Left cardiac atrium (tissue), 4 donors: ENCODE results near the gene CCDC197. TPM values are rescaled to one million over a fixed set of nuclear protein-coding genes. Genes with fewer than 3 reads are reported as not detected.

Source experiments
- ATAC-seq, 2 donors: fragments of 200-7000 bp; cut with Tn5 transposase; one replicate each; pipeline ENCODE4 v1.9.1; 2020; ENCODE audit warnings: mild to moderate bottlenecking in 2 of 2, moderate library complexity in 2 of 2
- DNase-seq: peaks from one replicate; pipeline ENCODE4 v3.0.0-alpha.2; 2020
- intact Hi-C, 2 donors: fragments of 100-400 bp; cut with DNase I; formaldehyde crosslinking; loops; one replicate each; pipeline versions ENCODE4 v1.14.1 to v1.15.1; 2022 to 2023
- total RNA-seq, 2 donors: library from RNA; stranded (reverse); fragmentation: NEBNext Ultra II Directional; extraction: Animal tissue kit (Norgen Biotek cat#: 25700); gene quantifications; one replicate each; pipeline ENCODE4 v1.2.1, GENCODE V29; 2021
- donor health status: DM: no; HTN: yes; CAD: no.
- donor health status: DM: no; HTN: yes; CAD: no; lungs with severe emphysema.
- donor health status: DM: yes; HTN: yes; CAD: no.
- donor health status: Dilated cardiomyopathy.

Gene CCDC197
- total RNA-seq, 2 donors from 2014 or later = not detected

GRCh38 chr14:93975791-93976476 lies 21.2 kb upstream of the CCDC197 start:
- DNase-seq (no peak), ATAC-seq (peak; percentile 35 to 53)
- intact Hi-C loops = no loop called here

DNA sequence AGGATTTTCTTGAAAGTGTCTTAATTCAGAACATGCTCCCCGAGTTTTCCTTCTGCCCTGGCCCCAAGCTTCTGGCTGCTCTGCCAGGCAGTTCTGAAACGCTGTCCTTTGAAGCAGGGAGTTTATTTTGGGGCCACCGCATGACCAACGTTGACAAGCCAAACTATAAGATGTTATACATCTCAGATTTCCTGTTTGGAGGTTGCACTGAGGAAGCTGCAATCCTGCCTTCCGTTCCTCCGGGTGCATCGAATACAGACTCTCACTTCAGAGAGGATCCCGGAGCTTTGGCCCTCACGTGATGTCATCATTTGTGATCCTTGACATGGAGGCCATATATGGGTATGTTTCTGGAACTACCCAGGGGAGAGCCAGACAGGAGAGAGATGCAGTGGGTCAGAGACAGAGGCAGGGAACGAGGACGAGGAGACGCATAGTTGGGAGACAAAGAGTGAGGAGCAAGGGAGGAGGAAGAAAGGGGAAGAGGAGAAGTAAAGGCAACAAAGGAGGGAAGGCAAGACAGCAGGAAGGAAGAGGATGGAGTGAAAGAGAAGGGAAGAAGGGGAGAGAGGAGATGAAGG lies 20.5 kb upstream of the CCDC197 start, which contains the start of gene ASB2:
Gene ASB2 (minus strand): TSS at position 94 of the 581 bp plus-strand sequence. CDS start 12,031 bp downstream, outside the sequence.
- DNase-seq (no peak), ATAC-seq (peak; percentile 48 to 55)
- intact Hi-C loops = no loop called here

DNA sequence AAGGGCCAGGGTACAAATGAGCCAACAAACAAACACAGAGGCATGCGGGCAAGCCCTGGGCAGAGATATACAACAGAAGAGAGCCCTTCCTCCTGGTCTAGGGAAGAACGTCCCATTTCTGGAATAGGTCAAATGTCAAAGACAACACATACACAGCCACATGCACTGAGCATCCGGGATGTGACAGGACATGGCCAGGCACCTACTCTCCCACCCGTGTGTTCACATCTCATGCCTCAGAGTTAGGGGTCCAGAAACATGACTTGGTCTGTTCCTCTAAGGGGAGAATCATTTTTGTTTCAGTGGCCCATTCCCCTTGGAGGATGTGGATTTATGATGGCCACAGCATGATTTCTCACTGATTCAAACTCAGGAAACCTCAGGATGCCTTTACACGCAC lies 19.9 kb upstream of the CCDC197 start:
- intact Hi-C loops = no loop called here

DNA sequence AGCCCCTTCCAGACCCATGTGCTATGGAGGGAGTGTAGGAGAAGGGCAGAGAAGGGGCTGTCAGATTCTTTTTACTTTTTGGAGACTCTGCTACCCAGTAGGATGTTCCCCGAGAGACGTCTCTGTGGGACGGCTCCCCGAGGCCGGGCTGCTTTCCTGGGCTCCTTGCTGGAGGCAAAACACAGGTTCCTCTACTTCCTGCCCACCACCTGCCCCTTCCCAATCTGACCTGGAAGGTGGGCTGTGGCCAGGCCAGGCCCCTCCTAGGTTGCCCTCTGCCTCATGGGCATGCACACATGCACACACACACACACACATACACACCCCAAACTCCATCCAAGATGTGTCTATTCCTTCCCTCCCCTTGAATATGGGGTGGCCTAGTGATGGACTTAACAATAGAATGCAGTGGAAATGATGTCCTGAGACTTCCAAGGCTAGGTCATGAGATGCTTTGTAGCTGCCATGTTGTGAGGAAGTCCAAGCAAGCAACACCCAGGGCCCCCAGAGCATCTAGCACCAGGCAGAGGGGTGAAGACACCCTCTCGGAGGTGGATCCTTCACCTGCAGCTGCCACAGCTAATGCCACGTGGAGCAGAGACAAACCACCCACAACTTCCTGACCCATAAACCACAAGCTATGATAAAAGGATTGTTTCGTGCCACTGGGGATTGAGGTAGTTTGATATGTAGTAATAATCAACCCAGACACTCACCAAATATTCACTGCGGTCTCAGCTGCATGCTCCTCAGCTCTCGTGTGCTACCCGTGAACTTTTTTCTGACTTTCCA lies 19.1 kb upstream of the CCDC197 start:
- intact Hi-C loops = no loop called here
- no peak for ATAC-seq

More for the DNA sequence above, 19.9 kb upstream of the CCDC197 start:
- ATAC-seq (no peak), DNase-seq (no peak)

DNA sequence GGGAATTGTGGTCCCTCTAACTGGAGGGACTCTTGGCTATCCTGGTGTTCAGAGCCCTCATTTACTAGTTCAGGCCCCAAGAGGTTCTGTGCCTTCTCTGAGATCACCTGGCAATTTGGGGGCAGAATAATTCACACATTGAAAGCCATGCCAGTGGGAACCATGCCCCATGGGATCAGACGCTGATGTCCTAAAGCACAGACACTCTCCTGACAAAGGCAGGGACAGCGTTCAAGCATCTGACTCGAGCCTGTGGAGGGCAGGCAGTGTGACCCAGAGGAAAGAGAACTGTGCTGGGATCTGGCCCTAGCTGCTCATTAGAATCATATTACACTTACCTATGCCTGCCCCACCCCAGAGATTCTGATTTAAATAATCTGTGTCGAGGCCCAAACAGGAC lies 18.4 kb upstream of the CCDC197 start:
- ATAC-seq = no peak
- DNase-seq = no peak
- intact Hi-C loops = no loop called here

More for the DNA sequence above, 19.1 kb upstream of the CCDC197 start:
- no peak for DNase-seq

DNA sequence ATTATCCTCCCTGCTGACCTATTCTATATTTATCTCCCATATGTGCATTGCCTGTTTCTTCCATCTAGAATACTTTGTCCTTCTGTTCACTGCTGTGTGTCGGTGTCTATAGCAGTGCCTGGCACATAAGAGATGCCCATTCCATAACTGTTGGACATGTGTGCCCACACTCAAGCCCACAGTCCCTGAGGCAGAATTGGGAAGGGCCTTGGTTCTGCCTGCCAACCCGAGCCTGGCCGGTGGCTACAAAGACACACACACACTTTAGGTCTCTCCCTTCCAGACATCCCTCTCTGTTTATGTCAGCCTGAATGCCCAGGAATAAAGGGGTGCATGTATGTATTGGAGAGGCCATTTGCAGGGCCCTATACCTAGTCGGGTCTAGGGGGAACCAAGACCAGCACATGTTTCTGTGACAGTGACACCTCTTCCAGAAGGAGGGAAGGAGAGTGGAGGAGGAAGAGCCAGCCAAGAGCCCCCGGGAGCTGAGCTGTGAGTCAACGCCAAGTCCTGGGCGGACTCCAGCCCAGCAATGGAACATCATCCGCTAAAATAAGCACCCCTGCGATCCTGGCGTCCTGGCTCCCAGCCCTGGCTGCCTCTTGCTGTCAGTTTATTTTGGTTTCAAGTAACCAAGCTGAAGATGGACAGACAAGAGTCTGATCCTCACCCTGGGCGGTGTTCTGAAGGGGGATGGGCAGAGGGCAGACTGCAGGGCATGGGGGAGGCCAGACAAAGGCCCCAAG lies 16.5 kb upstream of the CCDC197 start:
- peak; percentile 70 to 76 for ATAC-seq
- intact Hi-C loops = no loop called here

GRCh38 chr14:93981316-93982229 lies 15.5 kb upstream of the CCDC197 start:
- ATAC-seq = peak; percentile 8 to 25
- intact Hi-C loops = no loop called here
- DNase-seq = no peak

More for the DNA sequence above, 16.5 kb upstream of the CCDC197 start:
- DNase-seq = peak; percentile 80

DNA sequence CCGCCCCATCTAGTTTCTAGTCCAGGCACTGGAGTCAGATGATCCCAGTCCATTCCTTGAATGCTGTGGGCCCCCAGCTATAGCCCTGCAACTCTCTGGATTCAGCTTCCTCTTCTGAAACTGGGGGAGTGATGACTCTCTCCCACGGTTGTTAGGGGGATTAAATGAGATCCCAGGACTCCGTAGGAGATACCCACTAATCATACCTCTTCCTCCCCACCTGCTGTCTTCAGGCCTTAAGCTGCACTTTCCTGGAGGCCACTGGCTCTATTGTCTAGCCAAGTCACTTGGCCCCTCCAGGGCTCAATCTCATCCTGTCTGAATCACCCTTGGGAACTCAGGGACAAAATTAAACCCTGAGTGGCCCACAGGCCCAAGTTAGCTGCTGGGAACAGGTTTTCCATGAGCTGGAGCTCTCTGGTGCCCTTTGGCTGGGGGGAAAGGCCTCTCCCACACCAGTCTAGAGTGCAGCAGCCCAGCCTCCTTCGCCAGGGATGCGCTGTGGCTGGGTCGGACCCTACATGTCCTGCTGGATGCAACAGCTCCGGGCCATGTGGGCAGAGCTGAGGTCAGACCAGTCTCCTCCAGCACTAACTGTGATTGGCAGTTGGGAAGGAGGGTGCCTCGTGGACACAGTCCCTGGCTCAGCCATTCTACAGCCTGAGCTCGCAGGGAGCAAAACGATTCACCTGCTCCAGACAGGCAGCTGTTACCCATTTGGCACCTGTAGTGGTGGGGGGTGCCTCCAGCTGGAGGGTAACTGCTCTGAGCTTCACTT lies 14.7 kb upstream of the CCDC197 start:
- no peak for ATAC-seq
- intact Hi-C loops = no loop called here
- DNase-seq = no peak

- intact Hi-C loops = no loop called here
- peak in 1 of 2 donors; percentile 10 for ATAC-seq
- DNase-seq = no peak
Observed at GRCh38 chr14:93984070-93984469, 13.0 kb upstream of the CCDC197 start.

DNA sequence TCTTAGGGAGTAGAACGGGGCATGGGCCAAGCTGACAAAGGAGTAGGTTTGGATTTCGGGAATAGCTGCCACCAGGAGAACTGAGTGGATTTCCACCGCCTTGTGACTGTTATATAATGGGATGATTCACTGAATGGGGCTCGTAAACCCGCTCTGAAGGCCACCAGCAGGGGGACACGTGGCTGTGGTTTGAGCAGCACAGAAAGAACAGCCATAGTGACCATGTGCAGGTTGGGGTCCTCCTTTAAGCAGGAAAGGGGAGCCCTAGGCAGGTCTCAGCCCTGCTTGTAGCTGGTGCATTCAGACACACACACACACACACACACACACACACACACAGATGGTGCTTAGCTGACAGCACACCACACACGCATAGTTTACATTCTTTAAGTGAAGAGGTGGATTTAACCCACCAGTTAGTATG lies 12.1 kb upstream of the CCDC197 start:
- ATAC-seq (peak in 1 of 2 donors; percentile 23), DNase-seq (no peak)
- intact Hi-C loops = no loop called here

- intact Hi-C loops = no loop called here
Observed at GRCh38 chr14:93986955-93987354, 10.1 kb upstream of the CCDC197 start.

GRCh38 chr14:93987376-93987775 lies 9.7 kb upstream of the CCDC197 start:
- intact Hi-C loops = no loop called here
- DNase-seq (no peak), ATAC-seq (peak in 1 of 2 donors; percentile 37)

More at GRCh38 chr14:93986955-93987354, 10.1 kb upstream of the CCDC197 start:
- ATAC-seq (peak; percentile 32 to 56), DNase-seq (no peak)

DNA sequence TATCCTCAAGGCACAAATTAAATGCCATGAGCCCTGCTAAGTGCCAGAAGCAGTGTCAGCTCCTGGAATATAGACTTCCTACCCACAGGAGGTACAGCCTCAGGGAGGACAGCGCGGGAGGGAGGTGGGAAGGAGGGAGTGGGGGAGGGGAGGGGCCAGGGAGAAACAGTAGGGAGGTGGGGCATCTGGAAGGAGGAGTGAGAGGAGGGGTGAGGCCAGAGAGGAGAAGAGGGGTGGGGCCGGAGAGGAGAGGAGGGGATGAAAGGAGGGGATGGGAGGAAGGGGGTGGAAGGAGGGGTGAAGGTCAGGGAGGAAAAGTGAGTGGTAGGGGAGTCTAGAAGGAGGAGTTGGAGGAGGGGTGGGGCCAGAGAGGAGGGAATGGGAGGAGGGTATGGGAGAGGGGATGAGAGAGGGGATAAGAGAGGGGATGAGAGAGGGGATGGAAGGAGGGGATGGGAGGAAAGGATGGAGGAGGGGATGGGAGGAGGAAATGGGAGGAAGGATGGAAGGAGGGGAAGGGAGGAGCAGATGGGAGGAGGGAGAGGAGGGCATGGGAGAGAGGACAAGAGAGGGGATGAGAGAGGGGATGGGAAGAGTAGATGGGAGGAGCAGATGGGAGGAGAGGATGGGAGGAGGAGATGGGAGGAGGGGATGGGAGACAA lies 9.2 kb upstream of the CCDC197 start:
- DNase-seq (no peak), ATAC-seq (no peak)
- intact Hi-C loops = no loop called here

- ATAC-seq = no peak
- intact Hi-C loops = no loop called here
- no peak for DNase-seq
Observed at GRCh38 chr14:93989939-93990338, 7.2 kb upstream of the CCDC197 start.

DNA sequence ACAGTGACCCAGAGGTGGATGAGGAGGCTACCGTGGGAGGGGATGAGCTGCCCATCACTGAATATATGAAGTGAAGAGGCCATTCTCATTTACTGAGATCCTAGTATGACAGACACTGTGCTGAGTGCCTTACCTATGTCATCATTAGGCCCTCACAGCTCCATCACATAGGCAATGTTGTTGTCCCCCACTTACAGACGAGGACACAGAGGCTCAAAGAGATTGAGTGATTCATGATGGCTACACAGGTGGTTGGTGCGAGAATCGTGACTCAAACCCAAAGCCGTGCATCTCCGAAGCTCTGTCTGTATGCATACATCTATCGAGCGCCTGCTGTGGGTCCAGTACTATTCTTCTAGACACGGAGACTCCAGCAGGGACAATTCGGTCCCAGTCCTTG lies 5.9 kb upstream of the CCDC197 start:
- ATAC-seq = no peak
- DNase-seq = no peak
- intact Hi-C loops = no loop called here

DNA sequence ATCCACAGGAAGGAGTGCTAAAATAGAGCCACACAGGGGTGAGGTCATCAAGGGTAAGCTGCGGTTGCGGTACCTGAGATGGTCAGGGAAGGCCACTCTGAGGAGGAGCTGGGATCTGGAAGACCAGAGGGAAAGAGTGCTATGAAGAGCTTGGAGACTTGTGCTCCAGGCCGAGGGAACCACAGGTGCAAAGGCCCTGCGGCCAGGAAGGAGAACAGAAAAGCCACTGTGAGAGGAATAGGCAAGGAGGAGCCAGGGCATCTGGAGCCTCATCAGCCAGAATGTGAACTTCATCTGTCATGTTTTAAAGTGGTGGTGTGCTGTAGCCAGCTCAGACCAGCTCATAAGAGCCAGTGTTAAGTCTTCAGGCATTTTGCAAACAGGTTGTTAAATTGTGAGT lies 5.5 kb upstream of the CCDC197 start:
- DNase-seq (no peak), ATAC-seq (no peak)
- intact Hi-C loops = no loop called here

DNA sequence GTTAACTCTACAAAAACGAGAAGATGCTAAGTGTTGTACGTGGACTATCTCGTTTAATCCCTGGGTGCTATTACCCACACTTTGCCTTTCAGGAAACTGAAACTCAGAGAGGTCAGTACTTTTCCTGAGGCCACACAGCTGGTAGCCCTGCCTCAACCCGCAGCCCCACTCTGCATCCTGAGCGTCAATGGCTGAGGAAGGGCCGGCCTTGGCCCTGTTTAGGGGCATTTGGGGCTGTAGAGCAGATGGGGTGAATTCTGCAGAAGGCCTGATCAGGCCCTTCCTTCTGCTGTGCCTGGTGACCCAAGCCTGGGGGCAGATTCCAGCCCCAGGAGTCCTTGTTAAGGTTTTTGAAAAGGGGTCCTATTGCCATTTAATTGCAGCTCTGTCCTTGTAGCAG lies 3.7 kb upstream of the CCDC197 start:
- DNase-seq (no peak), ATAC-seq (no peak)
- intact Hi-C loops = no loop called here
